GM19467 (cell line): Measurements from ENCODE around the gene MDP1.
A peak's percentile ranks its signal among the peaks of the same experiment; 100 is the strongest.
"Not testable (repeated sequence)": the region's sequence is repeated elsewhere in the genome, so short reads cannot be mapped to it uniquely, and the experiment has no call there.

Experiments used
- ATAC-seq: cut with Tn5 transposase; IDR thresholded peaks from one replicate; pipeline ENCODE4 v1.9.1; 2021; ENCODE audit warnings: mild to moderate bottlenecking, moderate library complexity; ENCODE audit not compliant: unreplicated experiment

MDP1 gene

GRCh38 chr14:24232121-24232644 is 16.3 kb upstream of the MDP1 start, which contains the start of gene NEDD8:
NEDD8 (minus strand) TSS chr14:24232367; CDS start chr14:24232267, 100 bp downstream.
- ATAC-seq = peak; percentile 71

DNA sequence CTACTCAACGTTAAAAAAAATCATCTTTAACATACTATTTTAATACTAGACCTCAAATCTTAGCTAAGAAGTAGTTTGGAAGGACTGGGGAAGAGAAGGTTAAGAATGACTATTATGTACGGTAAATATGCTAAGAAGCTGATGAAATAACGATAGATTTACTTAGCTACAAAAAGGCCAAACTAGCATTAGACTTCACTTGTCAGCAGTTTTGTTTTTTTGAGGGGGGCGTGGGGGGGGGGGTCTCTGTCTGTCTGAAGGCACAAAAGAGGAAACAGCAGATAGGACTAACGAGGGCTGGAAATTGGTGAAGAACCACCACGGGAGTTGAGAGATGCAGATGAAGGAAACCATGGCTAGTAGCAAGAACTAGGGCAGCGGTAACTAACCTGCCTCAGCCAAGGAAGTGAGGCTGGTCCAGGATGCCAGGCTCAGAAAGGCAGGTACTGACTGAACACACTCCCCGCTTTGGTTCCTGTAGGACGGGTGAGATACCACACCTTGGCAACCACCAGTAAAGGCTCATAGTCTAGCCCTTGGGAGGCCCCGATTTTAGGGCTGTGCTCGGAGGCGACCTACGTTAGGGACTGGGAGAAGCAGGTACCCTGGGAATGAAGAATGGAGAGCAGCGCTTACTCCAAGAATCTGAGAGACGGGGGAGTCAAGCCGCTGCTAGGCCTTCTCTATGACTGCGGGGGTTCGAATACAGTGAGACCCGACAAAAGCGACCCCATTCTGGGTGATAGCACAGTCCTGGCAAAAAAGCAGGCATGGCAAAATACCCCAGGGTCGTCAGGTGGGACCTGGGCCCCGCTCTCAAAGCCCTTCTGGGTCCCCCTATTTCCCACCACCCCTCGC is 15.6 kb upstream of the MDP1 start:
- no peak for ATAC-seq

DNA sequence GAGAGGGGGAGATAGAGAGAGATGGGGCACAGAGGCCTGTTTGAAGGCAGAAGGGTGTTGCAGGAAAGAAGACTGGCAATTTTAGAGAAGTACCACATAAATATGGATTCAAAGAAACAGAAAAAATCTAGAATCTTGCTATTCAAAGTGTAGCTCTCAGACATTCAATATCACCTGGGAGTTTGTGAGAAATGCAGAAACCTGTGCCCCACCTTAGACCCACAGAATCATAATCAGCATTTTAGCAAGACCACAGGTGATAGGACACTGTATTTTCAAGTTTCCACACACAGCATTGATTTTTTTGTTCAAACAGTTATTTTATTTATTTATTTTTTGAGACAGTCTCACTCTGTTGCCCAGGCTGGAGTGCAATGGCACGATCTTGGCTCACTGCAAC is 13.0 kb upstream of the MDP1 start:
- no peak for ATAC-seq

DNA sequence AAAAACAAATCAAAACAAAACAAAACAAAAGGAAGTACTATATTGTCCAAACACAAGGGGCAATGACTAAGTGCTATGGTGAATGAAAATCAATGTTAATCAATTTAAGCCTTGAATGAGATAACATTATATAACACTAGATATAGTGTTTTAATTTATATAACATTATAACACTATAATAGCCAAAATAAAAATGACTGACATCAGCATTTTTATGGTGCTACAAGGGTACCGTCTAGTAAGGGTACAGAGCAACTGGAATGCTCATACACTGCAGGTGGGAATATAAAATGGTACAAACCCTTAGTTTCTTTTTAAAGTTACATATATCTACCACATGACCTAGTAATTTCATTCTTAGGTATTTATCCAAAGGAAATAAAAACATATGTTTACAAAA is 10.6 kb upstream of the MDP1 start:
- ATAC-seq = no peak

GRCh38 chr14:24224618-24225071 is 8.8 kb upstream of the MDP1 start:
- no peak for ATAC-seq

GRCh38 chr14:24222987-24223386 is 7.1 kb upstream of the MDP1 start:
- not testable (repeated sequence) for ATAC-seq

DNA sequence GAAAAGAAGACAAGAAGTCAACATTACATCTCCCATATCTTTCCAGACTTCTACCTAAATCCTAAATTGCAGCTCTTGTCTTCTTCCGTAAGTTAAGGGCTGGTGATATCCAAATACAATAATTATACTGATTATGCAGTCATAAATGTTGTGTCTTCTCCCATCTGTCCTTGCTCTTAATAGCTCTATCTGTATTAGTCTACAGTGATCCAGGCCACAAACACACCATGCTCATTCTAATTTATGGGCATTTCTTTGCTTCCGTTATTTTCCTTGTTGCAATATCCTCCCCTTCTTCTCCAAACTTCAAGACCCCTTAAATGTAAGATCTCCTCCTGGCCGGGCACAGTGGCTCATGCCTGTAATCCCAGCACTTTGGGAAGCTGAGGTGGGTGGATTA is 3.7 kb upstream of the MDP1 start:
- ATAC-seq = no peak

DNA sequence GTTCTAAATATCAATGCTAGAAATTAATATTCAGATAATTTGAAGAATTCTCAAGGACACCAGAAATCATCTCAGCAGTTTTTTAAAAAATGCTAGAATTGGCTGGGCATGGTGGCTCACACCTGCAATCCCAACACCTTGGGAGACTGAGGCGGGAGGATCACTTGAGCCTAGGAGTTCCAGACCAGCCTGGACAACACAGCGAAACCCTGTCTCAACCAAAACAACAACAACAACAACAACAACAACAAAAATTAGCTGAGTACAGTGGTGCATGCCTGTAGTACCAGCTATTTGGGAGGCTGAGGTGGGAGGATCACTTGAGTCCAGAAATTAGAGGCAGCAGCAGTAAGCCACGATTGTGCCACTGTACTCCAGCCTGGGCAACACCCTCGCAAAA is 3.2 kb upstream of the MDP1 start:
- ATAC-seq = no peak

DNA sequence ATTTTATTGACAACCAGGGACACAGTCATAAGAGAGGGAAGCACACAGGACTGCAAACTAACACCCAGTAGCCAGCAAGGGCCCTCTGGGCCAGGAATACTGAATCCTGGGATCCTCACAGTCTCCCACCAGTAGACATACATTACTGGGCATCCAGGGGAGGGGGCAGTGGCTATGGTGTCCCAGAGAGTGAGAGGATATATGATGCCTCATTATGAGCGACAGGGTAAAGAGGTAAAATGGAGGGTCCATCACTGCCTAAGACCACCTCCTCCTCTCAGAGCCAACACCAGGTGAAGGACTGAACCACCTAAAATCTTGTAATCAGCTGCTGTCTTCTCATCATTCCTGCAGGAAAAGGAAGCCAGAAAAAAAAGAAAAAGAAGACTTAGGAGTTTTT is 1.0 kb upstream of the MDP1 start:
- not testable (repeated sequence) for ATAC-seq

DNA sequence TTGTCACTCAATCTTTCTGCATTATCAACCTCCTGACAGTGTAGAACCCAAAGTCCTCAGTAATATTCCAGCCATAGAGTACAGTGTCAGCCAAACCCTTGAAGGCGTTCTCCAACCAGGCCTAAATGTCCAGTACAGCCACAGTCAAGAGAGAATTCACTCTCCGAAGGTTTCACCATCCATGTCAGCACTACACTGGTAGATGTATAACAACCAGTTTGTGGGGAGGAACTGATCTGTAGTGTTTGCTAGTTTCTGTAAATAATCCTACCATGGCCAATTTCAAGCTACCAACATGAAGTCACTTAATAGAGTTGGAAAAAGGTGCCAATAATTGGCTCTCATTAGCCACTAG is 456 bp upstream of the MDP1 start:
- no peak for ATAC-seq

GRCh38 chr14:24213866-24214662 is 1.8 kb downstream of the MDP1 start:
- no peak for ATAC-seq

DNA sequence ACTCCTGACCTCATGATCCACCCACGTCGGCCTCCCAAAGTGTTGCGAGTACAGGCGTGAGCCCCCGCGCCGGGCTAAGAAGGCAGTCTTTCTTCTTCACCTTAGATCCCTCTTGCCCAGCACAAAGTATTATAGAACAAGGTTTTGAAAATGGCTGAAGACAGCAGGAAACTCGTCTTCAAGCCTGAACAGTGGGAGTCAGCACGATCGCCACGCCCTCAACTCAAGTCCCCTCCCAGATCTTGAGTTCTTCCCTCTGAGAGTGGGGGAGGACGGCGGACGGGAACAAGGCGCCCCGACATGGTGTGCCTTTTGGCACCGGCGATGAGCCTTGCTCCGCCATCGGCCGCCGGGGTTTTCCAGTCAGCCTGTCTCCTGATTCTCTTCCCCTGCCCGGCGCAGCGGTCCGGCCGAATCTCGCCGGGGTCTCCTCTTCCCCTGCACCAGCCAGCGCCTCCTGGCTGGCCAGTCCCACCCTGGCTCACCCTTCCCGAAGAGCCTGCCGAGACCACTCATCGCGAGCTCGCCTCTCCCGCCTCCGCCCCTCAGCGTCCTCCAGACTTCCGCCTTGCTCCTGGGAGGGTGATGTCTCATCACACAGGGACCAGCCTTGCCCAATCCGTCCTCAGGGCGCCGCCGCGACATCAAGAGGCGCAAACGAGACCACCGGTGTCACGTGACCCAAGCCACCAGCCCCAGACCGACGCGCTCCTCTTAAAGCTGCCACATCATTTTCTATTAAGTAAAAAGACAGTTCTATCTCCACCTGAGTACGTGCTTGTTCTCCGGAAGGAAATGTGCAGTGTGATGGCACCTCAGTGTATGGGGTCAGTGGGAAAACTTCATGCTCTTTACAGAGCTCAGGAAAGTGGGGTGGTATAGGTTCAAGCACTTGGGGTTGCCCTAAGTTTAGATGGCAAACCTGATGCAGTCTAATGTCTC is 2.7 kb downstream of the MDP1 start, which contains the start of gene CHMP4A:
Gene CHMP4A (minus strand): TSS at position 565 of the 942 bp plus-strand sequence. CDS start 49 bp downstream, at position 516.
- ATAC-seq = peak; percentile 76

DNA sequence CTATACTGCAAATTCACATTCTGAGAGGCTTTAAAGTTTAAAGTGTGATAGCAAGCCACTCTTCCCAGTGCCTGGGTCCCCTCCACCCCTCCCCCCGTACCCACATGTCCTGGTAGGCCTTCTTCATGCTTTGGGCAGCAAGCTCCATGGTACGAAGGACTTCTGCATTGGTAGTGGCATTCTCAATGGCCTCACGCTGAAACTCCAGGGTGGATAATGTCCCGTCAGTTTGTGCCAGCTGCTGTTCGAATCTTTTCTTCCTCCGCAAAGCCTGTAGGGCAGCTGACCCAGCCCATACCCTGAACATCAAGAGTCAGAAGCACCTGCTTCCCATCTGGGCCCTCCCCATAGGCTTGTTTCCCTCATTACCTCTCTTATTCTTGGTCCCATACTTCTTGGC is 4.6 kb downstream of the MDP1 start:
- no peak for ATAC-seq

- no peak for ATAC-seq
Measured at GRCh38 chr14:24207625-24208024, 8.2 kb downstream of the MDP1 start.

GRCh38 chr14:24207104-24207551 is 8.7 kb downstream of the MDP1 start:
- no peak for ATAC-seq

- no peak for ATAC-seq
Measured at GRCh38 chr14:24206260-24207103, 9.4 kb downstream of the MDP1 start.

DNA sequence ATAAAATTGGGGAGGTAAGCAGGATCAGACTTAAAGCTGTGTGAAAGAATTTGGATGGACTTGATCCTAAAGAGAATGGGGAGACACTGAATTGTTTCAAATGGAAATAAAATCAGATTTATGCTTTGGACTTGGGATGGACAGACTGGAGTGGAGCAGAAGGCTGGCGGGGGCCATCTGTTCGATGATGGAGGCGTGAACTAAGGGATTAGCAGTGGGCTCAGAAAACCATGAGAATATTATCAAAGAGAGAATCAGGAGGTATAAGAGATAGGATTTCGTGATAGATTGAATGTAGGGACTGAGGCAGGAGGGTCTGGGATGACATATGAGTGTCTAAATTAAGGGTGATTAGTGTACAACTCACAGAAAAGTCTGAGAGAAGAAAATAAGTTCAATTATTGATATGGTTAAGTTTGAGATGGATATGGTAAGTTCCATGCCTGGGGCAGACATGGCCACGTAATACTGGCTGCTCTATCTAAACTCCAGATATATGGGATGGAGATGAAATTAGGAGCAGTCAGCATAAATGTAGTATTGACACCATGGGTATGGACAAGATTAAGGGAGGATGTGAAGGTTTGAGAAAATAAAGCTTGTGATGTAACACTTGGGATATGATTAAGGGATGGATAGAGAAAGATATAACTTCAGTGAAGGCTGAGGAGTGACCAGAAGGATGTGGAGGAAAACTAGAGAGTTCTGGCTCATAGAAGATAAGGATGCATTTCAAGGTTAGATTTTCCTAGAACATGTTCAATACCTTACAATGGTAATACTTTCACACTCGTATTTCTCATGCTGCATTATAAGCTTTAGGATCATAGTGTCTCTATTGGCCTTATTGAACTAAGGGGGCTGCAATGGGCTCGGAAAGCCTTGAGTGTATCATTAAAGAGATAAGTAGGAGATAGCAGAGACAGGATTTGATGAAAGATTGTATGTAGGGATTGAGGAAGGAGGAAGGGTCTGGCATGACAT is 11.4 kb downstream of the MDP1 start:
- no peak for ATAC-seq

GRCh38 chr14:24203249-24203886 is 12.5 kb downstream of the MDP1 start:
- ATAC-seq = not testable (repeated sequence)
